ENCODE data around the gene GPR150.

- peak; percentile 22 for TF ChIP-seq CTCF (IDR thresholded peaks at IDR 0.05; ENCODE audit: poor library complexity)
- no peak for TF ChIP-seq EZH2 (IDR thresholded peaks at IDR 0.05; ENCODE audit: borderline replicate concordance)
- no peak for TF ChIP-seq EZH2phosphoT487 (IDR thresholded peaks at IDR 0.05; ENCODE audit: low read depth, severe bottlenecking, unreplicated experiment)
These were observed 26.9 kb downstream of the GPR150 start, which contains the start of gene RFESD for GRCh38 chr5:95646569-95647431.

All from hepatocyte (in vitro differentiated cells).